Uterus (tissue), 2 donors: ENCODE measurements around the gene C20orf204.

Experiments used
- CTCF ChIP-seq, 4 experiments: fragments of 200-600 bp in 2 of 4; fragments of 450-650 bp in 2 of 4; sonication (generic) in 2 of 4; IDR thresholded peaks; one replicate each; pipeline ENCODE4 v1.5.1; 2016 to 2019; ENCODE audit warnings: antibody characterized with exemption in 4 of 4, mild to moderate bottlenecking in 2 of 4, moderate library complexity in 1 of 4
- POLR2A ChIP-seq, 2 donors: fragments of 450-650 bp; IDR thresholded peaks; one replicate each; pipeline ENCODE4 v1.6.1; 2016; ENCODE audit warnings: antibody characterized with exemption in 2 of 2, mild to moderate bottlenecking in 1 of 2, moderate library complexity in 1 of 2

- TF ChIP-seq CTCF (IDR thresholded peaks at IDR 0.05) (no peak), POLR2A (IDR thresholded peaks at IDR 0.05) (no peak)
These were observed 30.0 kb downstream of the C20orf204 start for GRCh38 chr20:64065974-64066343.
